ENCODE results near the gene CIZ1. TPM values are rescaled to one million over a fixed set of nuclear protein-coding genes. Genes with fewer than 3 reads are reported as not detected.

Gene CIZ1
- total RNA-seq, 1 donor from 2014 or later: 156 TPM

GRCh38 chr9:128149951-128150593 lies 41.3 kb downstream of the CIZ1 start:
- H3K4me1 Mint-ChIP-seq (ENCODE audit: unreplicated experiment): peaks cover 7% of the 10 kb centered on the region
- H3K36me3 Mint-ChIP-seq (ENCODE audit: low read depth, unreplicated experiment): no peaks in the 10 kb centered on the region
- H3K27me3 Mint-ChIP-seq (ENCODE audit: unreplicated experiment): peaks cover 10% of the 10 kb centered on the region
- no peak for DNase-seq (ENCODE audit: low spot score)
- no peaks in the 10 kb centered on the region for H3K9me3 Mint-ChIP-seq (ENCODE audit: unreplicated experiment)
- H3K27ac Mint-ChIP-seq (ENCODE audit: unreplicated experiment): peak overlapping the region; percentile 20
- H3K4me3 Mint-ChIP-seq (ENCODE audit: unreplicated experiment): no peak overlapping the region
- no peak for TF ChIP-seq CTCF (IDR thresholded peaks at IDR 0.05; ENCODE audit: unreplicated experiment)

GRCh38 chr9:128149001-128149701 lies 42.2 kb downstream of the CIZ1 start, which contains the start of gene LCN2:
Gene LCN2, plus strand, starts transcription at chr9:128149453. Its CDS starts 73 bp downstream, at chr9:128149526.
- Mint-ChIP-seq H3K4me3 (ENCODE audit: unreplicated experiment) (no peak within 1 kb of the TSS), H3K27me3 (ENCODE audit: unreplicated experiment) (peaks cover 10% of the 10 kb centered on the region), H3K27ac (ENCODE audit: unreplicated experiment) (peak within 1 kb of the TSS; percentile 20), H3K36me3 (ENCODE audit: low read depth, unreplicated experiment) (no peaks in the 10 kb centered on the region), H3K9me3 (ENCODE audit: unreplicated experiment) (no peaks in the 10 kb centered on the region), H3K4me1 (ENCODE audit: unreplicated experiment) (peaks cover 7% of the 10 kb centered on the region)
- TF ChIP-seq CTCF (IDR thresholded peaks at IDR 0.05; ENCODE audit: unreplicated experiment): no peak
- DNase-seq (ENCODE audit: low spot score): no peak

- Mint-ChIP-seq H3K9me3 (ENCODE audit: unreplicated experiment) (no peaks in the 10 kb centered on the region), H3K4me1 (ENCODE audit: unreplicated experiment) (peaks cover 7% of the 10 kb centered on the region), H3K27me3 (ENCODE audit: unreplicated experiment) (peaks cover 10% of the 10 kb centered on the region), H3K4me3 (ENCODE audit: unreplicated experiment) (no peak overlapping the region), H3K36me3 (ENCODE audit: low read depth, unreplicated experiment) (no peaks in the 10 kb centered on the region), H3K27ac (ENCODE audit: unreplicated experiment) (no peak overlapping the region)
- TF ChIP-seq CTCF (IDR thresholded peaks at IDR 0.05; ENCODE audit: unreplicated experiment): no peak
- no peak for DNase-seq (ENCODE audit: low spot score)
These were observed 42.8 kb downstream of the CIZ1 start for GRCh38 chr9:128148509-128149000.

- no peaks in the 10 kb centered on the region for H3K9me3 Mint-ChIP-seq (ENCODE audit: unreplicated experiment)
- TF ChIP-seq CTCF (IDR thresholded peaks at IDR 0.05; ENCODE audit: unreplicated experiment): no peak
These were observed 44.7 kb downstream of the CIZ1 start for GRCh38 chr9:128146591-128147120.

GRCh38 chr9:128145951-128146351 lies 45.4 kb downstream of the CIZ1 start:
- peaks cover 14% of the 10 kb centered on the region for H3K27me3 Mint-ChIP-seq (ENCODE audit: unreplicated experiment)
- H3K4me1 Mint-ChIP-seq (ENCODE audit: unreplicated experiment): peaks cover 10% of the 10 kb centered on the region
- no peak for TF ChIP-seq CTCF (IDR thresholded peaks at IDR 0.05; ENCODE audit: unreplicated experiment)
- H3K4me3 Mint-ChIP-seq (ENCODE audit: unreplicated experiment): no peak overlapping the region
- H3K36me3 Mint-ChIP-seq (ENCODE audit: low read depth, unreplicated experiment): no peaks in the 10 kb centered on the region
- no peaks in the 10 kb centered on the region for H3K9me3 Mint-ChIP-seq (ENCODE audit: unreplicated experiment)
- H3K27ac Mint-ChIP-seq (ENCODE audit: unreplicated experiment): no peak overlapping the region
- DNase-seq (ENCODE audit: low spot score): no peak

More at GRCh38 chr9:128146591-128147120, 44.7 kb downstream of the CIZ1 start:
- DNase-seq (ENCODE audit: low spot score): no peak
- Mint-ChIP-seq H3K4me1 (ENCODE audit: unreplicated experiment) (peaks cover 10% of the 10 kb centered on the region), H3K27me3 (ENCODE audit: unreplicated experiment) (peaks cover 14% of the 10 kb centered on the region), H3K27ac (ENCODE audit: unreplicated experiment) (no peak overlapping the region), H3K4me3 (ENCODE audit: unreplicated experiment) (no peak overlapping the region), H3K36me3 (ENCODE audit: low read depth, unreplicated experiment) (no peaks in the 10 kb centered on the region)
